HG03558 (cell line): ENCODE measurements around the gene ANAPC1.
"Not testable (repeated sequence)": the region's sequence is repeated elsewhere in the genome, so short reads cannot be mapped to it uniquely, and the experiment has no call there.

Experiments used
- ATAC-seq: cut with Tn5 transposase; IDR thresholded peaks from one replicate; pipeline ENCODE4 v1.9.1; 2021; ENCODE audit warnings: moderate number of reproducible peaks; ENCODE audit not compliant: unreplicated experiment; ENCODE audit errors: extremely low read depth

ANAPC1 gene

GRCh38 chr2:111883661-111884591 is at the start of gene ANAPC1:
ANAPC1 (minus strand) TSS chr2:111884193; CDS start chr2:111880825, 3,368 bp downstream.
- peak; percentile 67 for ATAC-seq

- no peak for ATAC-seq
These were observed 48.9 kb upstream of the ANAPC1 start for GRCh38 chr2:111932841-111933291.

- no peak for ATAC-seq
These were observed 46.9 kb upstream of the ANAPC1 start for GRCh38 chr2:111930875-111931274.

GRCh38 chr2:111930409-111930808 is 46.4 kb upstream of the ANAPC1 start:
- ATAC-seq: no peak

GRCh38 chr2:111927723-111928122 is 43.7 kb upstream of the ANAPC1 start:
- ATAC-seq: no peak

GRCh38 chr2:111924617-111925107 is 40.7 kb upstream of the ANAPC1 start:
- ATAC-seq: no peak

GRCh38 chr2:111923276-111923804 is 39.3 kb upstream of the ANAPC1 start:
- no peak for ATAC-seq

GRCh38 chr2:111919794-111920608 is 36.0 kb upstream of the ANAPC1 start:
- no peak for ATAC-seq

GRCh38 chr2:111919365-111919764 is 35.4 kb upstream of the ANAPC1 start:
- no peak for ATAC-seq

GRCh38 chr2:111918383-111918806 is 34.4 kb upstream of the ANAPC1 start:
- ATAC-seq: no peak

- ATAC-seq: no peak
These were observed 33.1 kb upstream of the ANAPC1 start for GRCh38 chr2:111917106-111917505.

GRCh38 chr2:111912547-111912946 is 28.6 kb upstream of the ANAPC1 start:
- ATAC-seq: no peak

- not testable (repeated sequence) for ATAC-seq
These were observed 27.4 kb upstream of the ANAPC1 start for GRCh38 chr2:111911295-111911977.

- ATAC-seq: no peak
These were observed 26.8 kb upstream of the ANAPC1 start for GRCh38 chr2:111910609-111911277.

GRCh38 chr2:111909997-111910396 is 26.0 kb upstream of the ANAPC1 start:
- not testable (repeated sequence) for ATAC-seq

GRCh38 chr2:111909079-111909478 is 25.1 kb upstream of the ANAPC1 start:
- ATAC-seq: no peak

- no peak for ATAC-seq
These were observed 24.6 kb upstream of the ANAPC1 start for GRCh38 chr2:111908578-111908977.

- ATAC-seq: no peak
These were observed 22.2 kb upstream of the ANAPC1 start for GRCh38 chr2:111905990-111906735.

- not testable (repeated sequence) for ATAC-seq
These were observed 21.5 kb upstream of the ANAPC1 start for GRCh38 chr2:111905475-111905869.
